Hippocampal formation (tissue), 2 donors: Measurements from ENCODE around the gene GPR42.

Source experiments
- DNase-seq, 2 donors: peaks; one replicate each; lab custom pipeline; 2025; lab: John Stamatoyannopoulos, UW

The GPR42 gene

GRCh38 chr19:35370722-35371121 is at the start of gene GPR42:
GPR42 (plus strand) TSS chr19:35371068; CDS start chr19:35371360, 292 bp downstream.
- no peak for DNase-seq

- no peak for DNase-seq
Observed at GRCh38 chr19:35321291-35321690, 49.6 kb upstream of the GPR42 start.

GRCh38 chr19:35322014-35322413 is 48.9 kb upstream of the GPR42 start:
- no peak for DNase-seq

- no peak for DNase-seq
Observed at GRCh38 chr19:35327642-35328041, 43.2 kb upstream of the GPR42 start.

GRCh38 chr19:35328851-35329285 is 42.0 kb upstream of the GPR42 start, which contains the start of gene CD22:
CD22 (plus strand) TSS chr19:35329187; CDS start chr19:35332041, 2,854 bp downstream.
- no peak for DNase-seq

GRCh38 chr19:35329323-35329722 is 41.5 kb upstream of the GPR42 start:
- DNase-seq = no peak

GRCh38 chr19:35330475-35330874 is 40.4 kb upstream of the GPR42 start:
- no peak for DNase-seq

GRCh38 chr19:35331551-35332214 is 39.2 kb upstream of the GPR42 start:
- no peak for DNase-seq

GRCh38 chr19:35332817-35333216 is 38.1 kb upstream of the GPR42 start:
- DNase-seq = no peak

GRCh38 chr19:35334144-35334753 is 36.6 kb upstream of the GPR42 start:
- DNase-seq = no peak

- no peak for DNase-seq
Observed at GRCh38 chr19:35336166-35336955, 34.5 kb upstream of the GPR42 start.

- DNase-seq = no peak
Observed at GRCh38 chr19:35337097-35337983, 33.5 kb upstream of the GPR42 start.

GRCh38 chr19:35337984-35338296 is 32.9 kb upstream of the GPR42 start:
- DNase-seq = no peak

GRCh38 chr19:35340431-35340830 is 30.4 kb upstream of the GPR42 start:
- DNase-seq = no peak

- no peak for DNase-seq
Observed at GRCh38 chr19:35341006-35341405, 29.9 kb upstream of the GPR42 start.

GRCh38 chr19:35341565-35342225 is 29.2 kb upstream of the GPR42 start:
- no peak for DNase-seq

- DNase-seq = no peak
Observed at GRCh38 chr19:35342430-35342829, 28.4 kb upstream of the GPR42 start.

GRCh38 chr19:35344511-35345031 is 26.3 kb upstream of the GPR42 start:
- DNase-seq = no peak

- DNase-seq = no peak
Observed at GRCh38 chr19:35345671-35346111, 25.2 kb upstream of the GPR42 start.

- no peak for DNase-seq
Observed at GRCh38 chr19:35346193-35347052, 24.4 kb upstream of the GPR42 start.
